IPS DF 6.9 (cell line): ENCODE measurements around the gene LPIN2.

ENCODE experiments used
- DNase-seq: peaks from one replicate; pipeline ENCODE4 v3.0.0-alpha.2; 2013; ENCODE audit warnings: low read depth, low spot score
- H3K27ac ChIP-seq: one replicate; pipeline ENCODE4 v1.5.1; 2013; ENCODE audit warnings: low read length, control low read depth
- H3K27me3 ChIP-seq: 2 replicates; pipeline ENCODE4 v1.6.1; 2013; ENCODE audit warnings: mild to moderate bottlenecking, low read length; ENCODE audit not compliant: control insufficient read depth, insufficient read depth
- H3K36me3 ChIP-seq: 2 replicates; pipeline ENCODE4 v1.6.1; 2013; ENCODE audit warnings: low read length; ENCODE audit not compliant: control insufficient read depth, insufficient read depth
- H3K4me1 ChIP-seq: 2 replicates; pipeline ENCODE4 v1.6.1; 2013; ENCODE audit warnings: low read length; ENCODE audit not compliant: control insufficient read depth, insufficient read depth
- H3K4me3 ChIP-seq: 2 replicates; pipeline ENCODE4 v1.5.1; 2013; ENCODE audit warnings: mild to moderate bottlenecking, low read length
- H3K9me3 ChIP-seq: 2 replicates; pipeline ENCODE4 v1.6.1; 2013; ENCODE audit warnings: low read length, inconsistent platforms; ENCODE audit not compliant: control insufficient read depth, insufficient read depth
- WGBS: extraction: QIAGEN DNeasy Blood & Tissue Kit; methylation state at CpG from one replicate; pipeline ENCODE4 v1.1.7; 2013; ENCODE audit warnings: mixed read lengths, missing lambda C conversion rate; ENCODE audit not compliant: insufficient read length, insufficient coverage; 5-methylcytosine and 5-hydroxymethylcytosine counted together

The LPIN2 gene

DNA sequence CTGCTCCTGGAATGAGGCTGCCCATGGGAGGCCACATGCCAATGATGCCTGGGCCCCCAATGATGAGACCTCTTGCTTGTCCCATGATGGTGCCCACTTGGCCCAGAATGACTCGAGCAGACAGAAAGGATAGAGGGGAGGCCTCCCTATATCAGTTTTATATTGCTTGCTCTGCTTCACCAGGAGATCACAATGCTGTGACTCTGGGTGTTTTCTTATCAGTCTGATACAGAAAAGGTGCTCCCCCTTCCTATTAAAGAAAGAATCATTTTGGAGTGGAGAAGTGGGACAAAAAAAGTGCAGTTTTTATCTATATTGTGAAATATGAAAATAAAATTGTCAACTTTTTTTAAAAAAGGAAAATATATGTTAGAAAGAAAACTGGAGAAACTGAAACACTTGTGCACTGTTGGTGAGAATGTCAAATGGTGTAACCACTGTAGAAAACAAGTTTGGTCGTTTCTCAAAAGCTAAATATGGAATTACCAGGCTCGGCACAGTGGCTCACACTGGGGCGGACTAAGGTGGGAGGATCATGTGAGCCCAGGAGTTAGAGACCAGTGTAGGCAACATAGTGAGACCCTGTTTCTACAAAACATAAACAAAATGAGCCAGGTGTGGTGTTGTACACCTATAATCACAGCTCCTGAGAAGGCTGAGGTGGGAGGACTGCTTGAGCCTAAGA, 21.8 kb downstream of the LPIN2 start:
- WGBS: no CpG with 5 or more reads among the region's 4 CpGs
- H3K27me3 ChIP-seq: no peaks in the 10 kb centered on the region
- no peaks in the 10 kb centered on the region for H3K9me3 ChIP-seq
- no peaks in the 10 kb centered on the region for H3K36me3 ChIP-seq
- no peak overlapping the region for H3K27ac ChIP-seq
- no peak overlapping the region for H3K4me3 ChIP-seq
- DNase-seq: no peak
- H3K4me1 ChIP-seq: no peaks in the 10 kb centered on the region

DNA sequence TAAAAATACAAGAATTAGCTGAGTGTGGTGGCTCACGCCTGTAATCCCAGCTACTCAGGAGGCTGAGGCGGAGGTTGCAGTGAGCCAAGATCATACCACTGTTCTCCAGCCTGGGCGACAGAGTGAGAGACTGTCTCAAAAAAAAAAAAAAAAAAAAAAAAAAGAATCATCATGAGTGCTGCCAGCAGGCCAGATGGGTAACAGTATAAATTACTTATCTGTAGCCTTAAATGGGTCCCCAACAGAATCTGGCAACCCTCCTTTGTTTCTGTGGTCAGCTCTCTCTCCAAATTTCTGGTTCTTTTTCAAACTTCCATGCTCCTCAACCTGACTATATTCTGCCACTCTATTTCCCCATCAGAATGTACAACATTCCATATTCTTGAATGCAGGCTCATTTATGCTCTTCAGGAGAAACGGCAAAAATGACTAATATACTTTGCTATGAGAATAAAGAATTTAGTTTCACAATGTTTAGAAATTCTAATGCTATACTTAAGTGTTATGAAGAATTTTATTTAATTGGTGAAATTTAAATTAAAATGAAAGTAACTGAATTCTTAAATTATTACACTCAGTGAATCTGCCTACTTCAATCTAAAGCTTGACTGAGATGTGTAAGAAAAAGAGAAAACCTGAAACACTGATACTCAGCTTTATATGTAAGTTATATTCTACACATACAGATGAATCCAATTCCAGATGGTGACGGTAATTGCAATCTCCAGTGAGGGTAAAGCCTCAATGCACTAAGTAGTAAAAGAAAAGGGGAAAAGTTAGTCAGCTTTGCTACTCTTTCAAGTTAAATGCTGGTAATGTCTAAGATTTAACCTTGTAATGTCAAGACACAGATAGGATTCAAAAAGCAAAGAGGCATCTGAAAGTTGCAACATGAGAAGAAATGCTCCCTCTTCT, 24.8 kb downstream of the LPIN2 start:
- no peak for DNase-seq
- Histone ChIP-seq H3K27ac (no peak overlapping the region), H3K4me3 (no peak overlapping the region), H3K27me3 (no peaks in the 10 kb centered on the region), H3K9me3 (no peaks in the 10 kb centered on the region), H3K36me3 (no peaks in the 10 kb centered on the region), H3K4me1 (no peaks in the 10 kb centered on the region)
- no CpG with 5 or more reads among the region's 5 CpGs for WGBS

- Histone ChIP-seq H3K4me3 (no peak overlapping the region), H3K9me3 (no peaks in the 10 kb centered on the region), H3K4me1 (no peaks in the 10 kb centered on the region), H3K27me3 (no peaks in the 10 kb centered on the region), H3K36me3 (no peaks in the 10 kb centered on the region), H3K27ac (no peak overlapping the region)
- DNase-seq: no peak
- WGBS: no CpG with 5 or more reads among the region's 4 CpGs
Measured at GRCh38 chr18:2986150-2986865, 26.6 kb downstream of the LPIN2 start.

- H3K9me3 ChIP-seq: no peaks in the 10 kb centered on the region
- H3K4me3 ChIP-seq: no peak overlapping the region
- H3K4me1 ChIP-seq: no peaks in the 10 kb centered on the region
- no peaks in the 10 kb centered on the region for H3K36me3 ChIP-seq
- no peaks in the 10 kb centered on the region for H3K27me3 ChIP-seq
- DNase-seq: no peak
- H3K27ac ChIP-seq: no peak overlapping the region
- no CpG with 5 or more reads among the region's 2 CpGs for WGBS
Measured at GRCh38 chr18:2985628-2986027, 27.3 kb downstream of the LPIN2 start.

DNA sequence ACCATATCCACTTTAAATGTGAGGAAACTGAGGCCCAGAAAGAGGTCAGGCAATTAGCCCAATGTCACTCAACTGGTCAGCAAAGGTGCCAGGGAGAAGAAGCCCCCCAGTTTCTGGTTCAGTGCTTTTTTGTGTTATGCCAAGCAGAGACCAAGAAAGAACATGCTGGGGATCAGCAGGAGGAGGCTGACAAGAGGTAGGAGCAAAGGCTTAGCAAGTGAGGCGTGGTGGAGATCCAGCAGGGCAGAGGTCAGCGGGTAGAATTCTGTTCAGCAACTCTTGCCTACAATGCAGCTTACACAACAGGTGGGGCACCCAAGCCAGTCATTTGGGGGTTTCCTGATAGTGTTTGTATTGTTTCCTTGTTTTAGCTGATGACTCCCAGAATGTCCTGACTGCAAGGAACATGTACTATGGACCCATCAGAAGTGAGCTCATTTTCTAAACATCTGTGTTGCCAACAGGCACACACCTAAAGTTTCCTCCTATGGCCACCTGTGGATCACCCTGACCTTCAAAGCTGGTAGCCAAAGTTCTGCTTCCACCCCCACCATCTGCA, 28.2 kb downstream of the LPIN2 start:
- Histone ChIP-seq H3K4me1 (no peaks in the 10 kb centered on the region), H3K4me3 (no peak overlapping the region), H3K27ac (no peak overlapping the region), H3K36me3 (no peaks in the 10 kb centered on the region), H3K27me3 (no peaks in the 10 kb centered on the region), H3K9me3 (no peaks in the 10 kb centered on the region)
- WGBS: no CpG with 5 or more reads among the region's 2 CpGs
- no peak for DNase-seq

DNA sequence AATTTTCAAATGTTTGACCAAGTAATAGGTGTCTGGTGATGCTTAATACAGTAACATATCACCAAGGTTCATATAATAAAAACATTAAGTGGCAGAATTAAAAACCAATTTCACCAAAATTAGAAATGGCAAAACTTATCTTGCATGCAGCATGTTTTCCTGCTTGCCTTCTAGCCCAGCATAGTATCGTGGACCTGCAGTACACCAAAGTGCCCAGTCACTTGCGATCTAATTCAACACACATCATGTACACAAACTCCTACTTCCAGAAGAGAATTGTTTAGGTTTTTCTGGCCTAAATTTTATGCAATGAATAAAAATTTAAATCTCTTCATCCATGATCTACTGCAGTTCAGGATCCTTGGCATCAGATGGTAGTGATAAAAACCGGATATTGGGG, 28.9 kb downstream of the LPIN2 start:
- Histone ChIP-seq H3K4me1 (no peaks in the 10 kb centered on the region), H3K4me3 (no peak overlapping the region)
- WGBS: no CpG with 5 or more reads among the region's 3 CpGs

GRCh38 chr18:2983296-2983695, 29.6 kb downstream of the LPIN2 start:
- WGBS: no CpG with 5 or more reads among the region's 2 CpGs
- DNase-seq: no peak
- Histone ChIP-seq H3K4me1 (no peaks in the 10 kb centered on the region), H3K4me3 (no peak overlapping the region), H3K36me3 (no peaks in the 10 kb centered on the region), H3K9me3 (no peaks in the 10 kb centered on the region), H3K27ac (no peak overlapping the region), H3K27me3 (no peaks in the 10 kb centered on the region)

More for the DNA sequence above, 28.9 kb downstream of the LPIN2 start:
- H3K9me3 ChIP-seq: no peaks in the 10 kb centered on the region
- H3K27me3 ChIP-seq: no peaks in the 10 kb centered on the region
- DNase-seq: no peak
- H3K27ac ChIP-seq: no peak overlapping the region
- no peaks in the 10 kb centered on the region for H3K36me3 ChIP-seq

- DNase-seq: no peak
- no peak overlapping the region for H3K4me3 ChIP-seq
- H3K27me3 ChIP-seq: no peaks in the 10 kb centered on the region
- no peaks in the 10 kb centered on the region for H3K9me3 ChIP-seq
- H3K27ac ChIP-seq: no peak overlapping the region
- H3K36me3 ChIP-seq: no peaks in the 10 kb centered on the region
- no peaks in the 10 kb centered on the region for H3K4me1 ChIP-seq
- WGBS: no CpG with 5 or more reads among the region's 2 CpGs
Measured at GRCh38 chr18:2982452-2983269, 30.3 kb downstream of the LPIN2 start.

DNA sequence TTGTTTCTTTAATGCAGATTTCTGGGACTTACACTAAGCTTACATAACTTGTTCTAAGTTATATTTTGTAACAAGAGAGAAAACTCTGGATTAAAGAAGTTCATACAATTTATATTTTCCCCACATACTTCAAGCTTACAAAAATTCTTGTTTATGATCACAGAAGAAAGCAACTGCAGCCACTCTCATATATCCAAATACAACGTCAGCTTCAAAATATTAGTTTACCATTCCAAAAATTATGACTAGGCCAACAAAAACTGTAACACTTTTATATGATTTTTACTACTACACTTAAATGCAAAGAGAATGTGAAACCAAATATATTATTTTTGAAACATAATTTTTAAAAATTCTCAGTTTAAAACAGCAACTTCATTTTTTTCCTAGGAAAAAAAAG, 30.9 kb downstream of the LPIN2 start:
- Histone ChIP-seq H3K36me3 (no peaks in the 10 kb centered on the region), H3K4me1 (no peaks in the 10 kb centered on the region)

More for the DNA sequence above, 30.9 kb downstream of the LPIN2 start:
- DNase-seq: no peak
- WGBS: no CpG with 5 or more reads among the region's 1 CpG
- H3K27ac ChIP-seq: no peak overlapping the region
- no peaks in the 10 kb centered on the region for H3K27me3 ChIP-seq
- no peaks in the 10 kb centered on the region for H3K9me3 ChIP-seq
- H3K4me3 ChIP-seq: no peak overlapping the region
